H1 (cell line): Measurements from ENCODE around the gene SH3RF3. TPM values are rescaled to one million over a fixed set of nuclear protein-coding genes. Genes with fewer than 3 reads are reported as not detected.

Experiments used
- CTCF ChIA-PET: fragments of 300-600 bp; sonication (Branson Sonifier 250); formaldehyde crosslinking; loops from one replicate; lab custom pipeline; 2021; ENCODE audit not compliant: partially characterized antibody; lab: Charles Lee
- POLR2A ChIA-PET: fragments of 300-600 bp; sonication (Branson Sonifier 250); formaldehyde crosslinking; loops from one replicate; lab custom pipeline; 2021; ENCODE audit warnings: inconsistent platforms; ENCODE audit not compliant: partially characterized antibody; lab: Charles Lee
- DNase-seq, 2 experiments: peaks; one replicate each; pipeline versions ENCODE4 v3.0.0 to v3.0.0-alpha.2; 2010 to 2022; ENCODE audit warnings: low spot score in 2 of 2, low read depth in 1 of 2, mixed read lengths in 1 of 2
- FAIRE-seq: peaks from 2 replicates; lab custom pipeline; 2011; peaks lifted over from hg19 to GRCh38; lab: Jason Lieb, UNC
- H2AFZ ChIP-seq: 2 replicates; pipeline ENCODE4 v1.8.1; 2012; ENCODE audit warnings: low read length, inconsistent platforms
- H2AK5ac ChIP-seq: 2 replicates; pipeline ENCODE4 v1.6.1; 2013; ENCODE audit warnings: low read depth, low read length
- H2BK120ac ChIP-seq: replicated peaks from 2 replicates; pipeline ENCODE3; 2013; ENCODE audit warnings: low read depth, low read length, inconsistent platforms
- H2BK12ac ChIP-seq: 2 replicates; pipeline ENCODE4 v1.6.1; 2013; ENCODE audit warnings: low read depth, low read length
- H2BK15ac ChIP-seq: 2 replicates; pipeline ENCODE4 v1.6.1; 2013; ENCODE audit warnings: low read length
- H2BK20ac ChIP-seq: 2 replicates; pipeline ENCODE4 v1.6.1; 2013; ENCODE audit warnings: low read length
- H2BK5ac ChIP-seq: 2 replicates; pipeline ENCODE4 v1.6.1; 2013; ENCODE audit warnings: low read depth, low read length
- H3K14ac ChIP-seq: 2 replicates; pipeline ENCODE4 v1.6.1; 2013; ENCODE audit warnings: inconsistent platforms; ENCODE audit not compliant: insufficient read length
- H3K18ac ChIP-seq: 2 replicates; pipeline ENCODE4 v1.6.1; 2013; ENCODE audit warnings: low read length; ENCODE audit errors: extremely low read depth
- H3K23ac ChIP-seq: 2 replicates; pipeline ENCODE4 v1.6.1; 2013; ENCODE audit warnings: inconsistent platforms; ENCODE audit not compliant: insufficient read length
- H3K23me2 ChIP-seq: 2 replicates; pipeline ENCODE4 v1.6.1; 2013; ENCODE audit warnings: low read depth, low read length
- H3K27ac ChIP-seq: 2 replicates; pipeline ENCODE4 v1.6.1; 2011; ENCODE audit warnings: low read depth, low read length, inconsistent platforms
- H3K27me3 ChIP-seq, 4 experiments: replicated peaks in 1 of 4; 1 replicate in 1 of 4; 2 replicates in 3 of 4; pipeline versions ENCODE4 v1.6.1 to v1.8.1; 2011 to 2013; ENCODE audit warnings: low read length in 3 of 4, mild to moderate bottlenecking in 3 of 4, inconsistent platforms in 2 of 4, mixed read lengths in 2 of 4, moderate library complexity in 1 of 4; ENCODE audit not compliant: control insufficient read depth in 3 of 4, insufficient read depth in 3 of 4; ENCODE audit errors: extremely low read depth in 1 of 4
- H3K36me3 ChIP-seq, 4 experiments: 2 replicates each; pipeline versions ENCODE4 v1.6.1 to v1.8.1; 2011 to 2013; ENCODE audit warnings: mild to moderate bottlenecking in 4 of 4, low read length in 3 of 4, moderate library complexity in 2 of 4, control low read depth in 1 of 4, inconsistent platforms in 1 of 4; ENCODE audit not compliant: insufficient read depth in 4 of 4, control insufficient read depth in 2 of 4
- H3K4ac ChIP-seq: replicated peaks from 2 replicates; pipeline ENCODE3; 2013; ENCODE audit warnings: low read length, low read depth, mixed read lengths, inconsistent platforms; ENCODE audit not compliant: insufficient read length
- H3K4me1 ChIP-seq, 4 experiments: replicated peaks in 1 of 4; 1 replicate in 1 of 4; 2 replicates in 3 of 4; pipeline versions ENCODE4 v1.6.1 to v1.8.1; 2011 to 2013; ENCODE audit warnings: low read length in 3 of 4, inconsistent platforms in 2 of 4, mixed read lengths in 1 of 4; ENCODE audit not compliant: insufficient read depth in 4 of 4, control insufficient read depth in 3 of 4
- H3K4me2 ChIP-seq, 2 experiments: 2 replicates each; pipeline versions ENCODE4 v1.6.1 to v1.8.1; 2011 to 2013; ENCODE audit warnings: low read depth in 2 of 2, low read length in 2 of 2, control low read depth in 1 of 2, inconsistent platforms in 1 of 2, mild to moderate bottlenecking in 1 of 2; ENCODE audit not compliant: insufficient read depth in 1 of 2
- H3K4me3 ChIP-seq, 4 experiments: fragments of 200-600, 300-600 bp in 1 of 4; sonication (generic), shearing (Covaris generic), sonication (Bioruptor Twin) in 1 of 4; 2 replicates each; pipeline versions ENCODE4 v1.5.1 to v1.8.1; 2011 to 2016; ENCODE audit warnings: low read length in 4 of 4, low read depth in 3 of 4, control low read depth in 2 of 4, inconsistent platforms in 2 of 4, mild to moderate bottlenecking in 2 of 4, mixed read lengths in 1 of 4, moderate library complexity in 1 of 4; ENCODE audit not compliant: insufficient read depth in 2 of 4; ENCODE audit errors: extremely low read depth in 1 of 4
- H3K56ac ChIP-seq: replicated peaks from 2 replicates; pipeline ENCODE3; 2013; ENCODE audit warnings: low read depth, mild to moderate bottlenecking, mixed read lengths, low read length, inconsistent platforms; ENCODE audit not compliant: insufficient read length
- H3K79me1 ChIP-seq: 2 replicates; pipeline ENCODE4 v1.6.1; 2013; ENCODE audit warnings: low read depth, low read length, control low read depth
- H3K79me2 ChIP-seq, 2 experiments: 2 replicates each; pipeline versions ENCODE4 v1.6.1 to v1.8.1; 2012 to 2013; ENCODE audit warnings: low read length in 2 of 2, mild to moderate bottlenecking in 2 of 2, inconsistent platforms in 1 of 2; ENCODE audit not compliant: insufficient read depth in 2 of 2, control insufficient read depth in 1 of 2
- H3K9ac ChIP-seq, 4 experiments: replicated peaks in 1 of 4; 1 replicate in 1 of 4; 2 replicates in 3 of 4; pipeline versions ENCODE4 v1.6.1 to v1.8.1; 2011 to 2013; ENCODE audit warnings: low read depth in 3 of 4, low read length in 3 of 4, control low read depth in 2 of 4, mild to moderate bottlenecking in 2 of 4, moderate library complexity in 2 of 4, inconsistent platforms in 1 of 4; ENCODE audit errors: extremely low read depth in 1 of 4
- H3K9me3 ChIP-seq, 2 experiments: 2 replicates each; pipeline versions ENCODE4 v1.6.1 to v1.8.1; 2012 to 2013; ENCODE audit warnings: mild to moderate bottlenecking in 2 of 2, moderate library complexity in 2 of 2, control low read depth in 1 of 2, inconsistent platforms in 1 of 2, low read depth in 1 of 2, low read length in 1 of 2, mixed read lengths in 1 of 2; ENCODE audit not compliant: insufficient read depth in 2 of 2
- H4K20me1 ChIP-seq, 2 experiments: replicated peaks in 1 of 2; 2 replicates each; pipeline versions ENCODE3 to v1.8.1; 2011 to 2013; ENCODE audit warnings: inconsistent platforms in 2 of 2, low read length in 2 of 2, mild to moderate bottlenecking in 1 of 2; ENCODE audit not compliant: insufficient read depth in 2 of 2, control insufficient read depth in 1 of 2
- H4K5ac ChIP-seq: 2 replicates; pipeline ENCODE4 v1.6.1; 2013; ENCODE audit warnings: low read length, low read depth, mixed read lengths, inconsistent platforms; ENCODE audit not compliant: insufficient read length
- H4K8ac ChIP-seq: 2 replicates; pipeline ENCODE4 v1.8.0; 2013; ENCODE audit warnings: mild to moderate bottlenecking, moderate library complexity, low read length, inconsistent platforms; ENCODE audit not compliant: insufficient read depth; ENCODE audit errors: extremely low read depth
- H4K91ac ChIP-seq: replicated peaks from 2 replicates; pipeline ENCODE3; 2013; ENCODE audit warnings: low read length, mixed read lengths, inconsistent platforms; ENCODE audit not compliant: insufficient read length
- ATF3 ChIP-seq: IDR thresholded peaks from 2 replicates; pipeline ENCODE4 v1.6.1; 2011; ENCODE audit warnings: low read depth, mild to moderate bottlenecking, low read length; ENCODE audit not compliant: insufficient read depth
- CBX8 ChIP-seq: fragments of 300-800, 300-1000 bp; sonication (generic); IDR thresholded peaks from 2 replicates; pipeline ENCODE4 v1.7.1; 2016; ENCODE audit warnings: low read depth, low read length, borderline replicate concordance
- EP300 ChIP-seq, 2 experiments: IDR thresholded peaks; 1 replicate in 1 of 2; 2 replicates in 1 of 2; pipeline ENCODE4 v1.6.1; 2011 to 2012; ENCODE audit warnings: low read depth in 2 of 2, low read length in 2 of 2, mild to moderate bottlenecking in 2 of 2, borderline replicate concordance in 1 of 2, inconsistent platforms in 1 of 2, moderate library complexity in 1 of 2
- MAFK ChIP-seq: IDR thresholded peaks from 2 replicates; pipeline ENCODE4 v1.6.1; 2012; ENCODE audit warnings: low read depth, mild to moderate bottlenecking, improper control_type of control experiment, low read length
- SP2 ChIP-seq: IDR thresholded peaks from 2 replicates; pipeline ENCODE4 v1.6.1; 2012; ENCODE audit warnings: mild to moderate bottlenecking, low read length, inconsistent platforms
- SRF ChIP-seq: IDR thresholded peaks from 2 replicates; pipeline ENCODE4 v1.6.1; 2011; ENCODE audit warnings: mild to moderate bottlenecking, low read depth, low read length, moderate library complexity
- TCF12 ChIP-seq: IDR thresholded peaks from 2 replicates; pipeline ENCODE4 v1.6.1; 2011; ENCODE audit warnings: low read depth, mild to moderate bottlenecking, low read length
- USF2 ChIP-seq: IDR thresholded peaks from 2 replicates; pipeline ENCODE4 v1.6.1; 2011; ENCODE audit warnings: low read length, improper control_type of control experiment
- ZNF274 ChIP-seq: IDR thresholded peaks from 2 replicates; pipeline ENCODE4 v1.7.0; 2012; ENCODE audit warnings: low read length, borderline replicate concordance; ENCODE audit errors: extremely low read depth
- WGBS, 2 experiments: shearing (Covaris generic) in 1 of 2; methylation state at CpG; one replicate each; pipeline versions ENCODE4 v1.1.6 to v1.1.7; 2013 to 2015; ENCODE audit warnings: low lambda C conversion rate in 2 of 2, mixed read lengths in 2 of 2, inconsistent platforms in 1 of 2, low coverage in 1 of 2, missing lambda C conversion rate in 1 of 2; ENCODE audit not compliant: insufficient replicate concordance in 2 of 2, insufficient coverage in 1 of 2, insufficient read length in 1 of 2; ENCODE audit errors: extremely low coverage in 1 of 2, missing lambda C conversion rate in 1 of 2; 5-methylcytosine and 5-hydroxymethylcytosine counted together
- polyA plus RNA-seq, 7 experiments: library from polyadenylated mRNA; depleted of rRNA in 3 of 7; stranded (reverse) in 5 of 7; unstranded in 2 of 7; fragments of >200 nt in 5 of 7; fragments of 200-250 nt in 2 of 7; gene quantifications; 1 replicate in 5 of 7; 2 replicates in 1 of 7; 4 replicates in 1 of 7; pipeline versions ENCODE4 v1.2.1 to v1.2.3, GENCODE V29; 2011 to 2013; ENCODE audit warnings: missing spikeins in 2 of 7, mixed read lengths in 2 of 7
- total RNA-seq: library from RNA; stranded (reverse); fragmentation: NEBNext Ultra II Directional; extraction: Animal tissue kit (Norgen Biotek cat#: 25700); gene quantifications from 2 replicates; pipeline ENCODE4 v1.2.1, GENCODE V29; 2021

SH3RF3 gene
- total and polyA plus RNA-seq, 2 of the 8 experiments (the other 6 are each of a cell fraction or from before 2014, with no cell fraction given): 0.11 to 0.65 TPM

- CTCF ChIA-PET: no interaction called here
- Histone ChIP-seq H2BK5ac (no peak overlapping the region), H3K36me3 (no peaks in the 10 kb centered on the region), H3K18ac (no peak overlapping the region), H3K23ac (no peak overlapping the region), H3K79me1 (no peaks in the 10 kb centered on the region), H3K14ac (no peak overlapping the region), H3K79me2 (no peaks in the 10 kb centered on the region), H3K56ac (no peak overlapping the region)
- TF ChIP-seq MAFK (no peak), SRF (no peak), USF2 (no peak), SP2 (no peak), EP300 (IDR thresholded peaks at IDR 0.05; ENCODE audit: borderline replicate concordance in 1 of 2, low read depth in 2 of 2, low read length in 2 of 2) (no peak), ZNF274 (no peak), CBX8 (no peak), TCF12 (no peak), ATF3 (no peak)
- TF ChIP-seq, all 59 proteins: peak for 0
- no peak overlapping the region for H3K4me3 ChIP-seq
- WGBS, 2 experiments: 81% methylated on average over 6 of the region's 6 CpGs; no CpG with 5 or more reads in 1 of the 2 experiments
- no peak overlapping the region for H3K4ac ChIP-seq
- peaks cover 0 to 9% (median 4%) of the 10 kb centered on the region in 4 experiments; a peak in 3 of 7 replicates for H3K4me1 ChIP-seq
- H4K8ac ChIP-seq: no peak overlapping the region
- peaks cover 5% of the 10 kb centered on the region in 2 experiments for H3K9me3 ChIP-seq
- H2BK20ac ChIP-seq: no peak overlapping the region
- H2BK120ac ChIP-seq: no peak overlapping the region
- H3K4me2 ChIP-seq: no peak overlapping the region
- DNase-seq: no peak
- FAIRE-seq: no peak
- no peaks in the 10 kb centered on the region for H3K27me3 ChIP-seq
- H4K91ac ChIP-seq: no peak overlapping the region
- no peak overlapping the region for H4K5ac ChIP-seq
- H4K20me1 ChIP-seq: no peaks in the 10 kb centered on the region
- H2AFZ ChIP-seq: no peak overlapping the region
- H2AK5ac ChIP-seq: no peak overlapping the region
- no peak overlapping the region for H3K9ac ChIP-seq
- POLR2A ChIA-PET: no interaction called here
- no peak overlapping the region for H2BK12ac ChIP-seq
- H3K23me2 ChIP-seq: no peaks in the 10 kb centered on the region
- no peak overlapping the region for H2BK15ac ChIP-seq
- no peak overlapping the region for H3K27ac ChIP-seq
Measured at GRCh38 chr2:109336296-109336695, 207.3 kb downstream of the SH3RF3 start.
